Uterus (tissue), 4 donors: ENCODE data around the gene MMS22L. TPM values are rescaled to one million over a fixed set of nuclear protein-coding genes. Genes with fewer than 3 reads are reported as not detected.

Experiments used
- DNase-seq, 2 donors: peaks; one replicate each; pipeline ENCODE4 v3.0.0-alpha.2; 2019 to 2020
- H3K27ac ChIP-seq, 2 donors: fragments of 200-600 bp; sonication (generic); 1 replicate in 1 of 2; 2 replicates in 1 of 2; pipeline ENCODE4 v1.5.1; 2016 to 2018
- H3K27me3 ChIP-seq, 2 donors: fragments of 200-600 bp; sonication (generic); one replicate each; pipeline ENCODE4 v1.5.1; 2018 to 2019; ENCODE audit warnings: control low read depth in 1 of 2
- H3K36me3 ChIP-seq, 2 donors: fragments of 200-600 bp; sonication (generic); one replicate each; pipeline ENCODE4 v1.5.1; 2019; ENCODE audit warnings: control low read depth in 1 of 2
- H3K4me1 ChIP-seq, 2 donors: fragments of 200-600 bp; sonication (generic); one replicate each; pipeline ENCODE4 v1.5.1; 2018 to 2019; ENCODE audit warnings: control low read depth in 1 of 2
- H3K4me3 ChIP-seq, 2 donors: fragments of 200-600 bp; sonication (generic); 1 replicate in 1 of 2; 2 replicates in 1 of 2; pipeline ENCODE4 v1.5.1; 2018 to 2019; ENCODE audit warnings: mild to moderate bottlenecking in 1 of 2
- H3K9me3 ChIP-seq, 2 donors: fragments of 200-600 bp; sonication (generic); one replicate each; pipeline ENCODE4 v1.5.1; 2019; ENCODE audit warnings: control low read depth in 1 of 2
- POLR2A ChIP-seq, 2 donors: fragments of 450-650 bp; IDR thresholded peaks; one replicate each; pipeline ENCODE4 v1.6.1; 2016; ENCODE audit warnings: antibody characterized with exemption in 2 of 2, mild to moderate bottlenecking in 1 of 2, moderate library complexity in 1 of 2
- intact Hi-C: fragments of 100-400 bp; cut with DNase I; formaldehyde crosslinking; loops from one replicate; pipeline ENCODE4 v1.15.1; 2023; ENCODE audit warnings: low total_unique reads
- total RNA-seq, 4 donors: library from RNA; depleted of rRNA in 3 of 4; stranded (reverse); fragments of >200 nt in 3 of 4; gene quantifications; one replicate each; pipeline versions ENCODE4 v1.1.0 to v1.2.4, GENCODE V29; 2014 to 2023
- TF ChIP-seq, protein P1 (sequence below), 4 experiments: fragments of 200-600 bp in 2 of 4; fragments of 450-650 bp in 2 of 4; sonication (generic) in 2 of 4; IDR thresholded peaks; one replicate each; pipeline ENCODE4 v1.5.1; 2016 to 2019; ENCODE audit warnings: antibody characterized with exemption in 4 of 4, mild to moderate bottlenecking in 2 of 4, moderate library complexity in 1 of 4
- donor health status: DM: yes; HTN: yes; CAD: no.

The MMS22L gene
- total RNA-seq, 4 donors from 2014 or later, result 1.5 to 36.7 (median 9.8) TPM

GRCh38 chr6:97100696-97101095 lies 182.3 kb downstream of the MMS22L start:
- intact Hi-C loops, result no loop called here
- Histone ChIP-seq H3K9me3 (no peaks in the 10 kb centered on the region), H3K4me3 (no peak overlapping the region), H3K27ac (no peak overlapping the region), H3K27me3 (no peaks in the 10 kb centered on the region), H3K36me3 (no peaks in the 10 kb centered on the region), H3K4me1 (no peaks in the 10 kb centered on the region)
- TF ChIP-seq, protein P1, sequence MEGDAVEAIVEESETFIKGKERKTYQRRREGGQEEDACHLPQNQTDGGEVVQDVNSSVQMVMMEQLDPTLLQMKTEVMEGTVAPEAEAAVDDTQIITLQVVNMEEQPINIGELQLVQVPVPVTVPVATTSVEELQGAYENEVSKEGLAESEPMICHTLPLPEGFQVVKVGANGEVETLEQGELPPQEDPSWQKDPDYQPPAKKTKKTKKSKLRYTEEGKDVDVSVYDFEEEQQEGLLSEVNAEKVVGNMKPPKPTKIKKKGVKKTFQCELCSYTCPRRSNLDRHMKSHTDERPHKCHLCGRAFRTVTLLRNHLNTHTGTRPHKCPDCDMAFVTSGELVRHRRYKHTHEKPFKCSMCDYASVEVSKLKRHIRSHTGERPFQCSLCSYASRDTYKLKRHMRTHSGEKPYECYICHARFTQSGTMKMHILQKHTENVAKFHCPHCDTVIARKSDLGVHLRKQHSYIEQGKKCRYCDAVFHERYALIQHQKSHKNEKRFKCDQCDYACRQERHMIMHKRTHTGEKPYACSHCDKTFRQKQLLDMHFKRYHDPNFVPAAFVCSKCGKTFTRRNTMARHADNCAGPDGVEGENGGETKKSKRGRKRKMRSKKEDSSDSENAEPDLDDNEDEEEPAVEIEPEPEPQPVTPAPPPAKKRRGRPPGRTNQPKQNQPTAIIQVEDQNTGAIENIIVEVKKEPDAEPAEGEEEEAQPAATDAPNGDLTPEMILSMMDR (IDR thresholded peaks at IDR 0.05), result no peak
- TF ChIP-seq POLR2A (IDR thresholded peaks at IDR 0.05), result no peak
- no peak for DNase-seq

GRCh38 chr6:97097068-97098047 lies 185.7 kb downstream of the MMS22L start:
- Histone ChIP-seq H3K4me1 (no peaks in the 10 kb centered on the region), H3K4me3 (no peak overlapping the region), H3K36me3 (no peaks in the 10 kb centered on the region), H3K9me3 (no peaks in the 10 kb centered on the region), H3K27me3 (no peaks in the 10 kb centered on the region), H3K27ac (no peak overlapping the region)
- DNase-seq, result no peak
- no peak for TF ChIP-seq POLR2A (IDR thresholded peaks at IDR 0.05)
- TF ChIP-seq, protein P1 (IDR thresholded peaks at IDR 0.05), result no peak
- intact Hi-C loops, result no loop called here

DNA sequence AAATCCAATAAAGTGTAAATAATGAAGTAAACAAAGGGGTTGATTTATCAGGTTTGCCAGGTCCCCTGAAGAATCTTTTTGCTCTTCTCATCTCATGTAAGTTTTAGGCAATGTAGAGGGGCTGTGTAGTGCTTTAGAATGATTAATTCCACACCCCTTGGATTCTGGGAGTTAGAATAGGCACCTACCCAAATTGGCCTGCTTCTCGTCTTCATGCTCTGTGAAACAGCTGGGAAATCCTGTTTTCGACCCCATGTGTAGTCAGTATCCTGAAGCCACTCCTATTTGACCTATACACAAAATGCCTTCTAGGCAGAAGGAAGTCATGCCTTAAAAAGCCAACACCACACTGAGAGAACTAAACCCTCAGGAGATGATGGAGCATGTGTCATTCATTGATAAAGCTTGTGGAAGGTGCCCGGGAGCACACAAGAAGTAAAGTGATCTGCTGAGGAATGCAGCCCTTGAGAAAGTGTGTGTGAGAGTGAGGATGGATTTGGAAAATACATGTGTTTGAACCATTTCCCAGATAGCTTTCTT lies 187.6 kb downstream of the MMS22L start:
- Histone ChIP-seq H3K36me3 (no peaks in the 10 kb centered on the region), H3K27me3 (no peaks in the 10 kb centered on the region), H3K9me3 (no peaks in the 10 kb centered on the region), H3K4me1 (no peaks in the 10 kb centered on the region), H3K27ac (no peak overlapping the region), H3K4me3 (no peak overlapping the region)
- no peak for DNase-seq
- intact Hi-C loops, result no loop called here
- TF ChIP-seq POLR2A (IDR thresholded peaks at IDR 0.05), result no peak
- TF ChIP-seq, protein P1 (IDR thresholded peaks at IDR 0.05), result no peak

GRCh38 chr6:97094376-97094775 lies 188.6 kb downstream of the MMS22L start:
- TF ChIP-seq, protein P1 (IDR thresholded peaks at IDR 0.05), result no peak
- no peak for TF ChIP-seq POLR2A (IDR thresholded peaks at IDR 0.05)
- no peak overlapping the region for H3K27ac ChIP-seq
- intact Hi-C loops, result no loop called here
- H3K9me3 ChIP-seq, result no peaks in the 10 kb centered on the region
- H3K4me1 ChIP-seq, result no peaks in the 10 kb centered on the region
- no peaks in the 10 kb centered on the region for H3K27me3 ChIP-seq
- no peak overlapping the region for H3K4me3 ChIP-seq
- no peak for DNase-seq
- H3K36me3 ChIP-seq, result no peaks in the 10 kb centered on the region

GRCh38 chr6:97092673-97093305 lies 190.2 kb downstream of the MMS22L start:
- no peaks in the 10 kb centered on the region for H3K4me1 ChIP-seq
- no peaks in the 10 kb centered on the region for H3K27me3 ChIP-seq
- H3K27ac ChIP-seq, result no peak overlapping the region
- H3K9me3 ChIP-seq, result no peaks in the 10 kb centered on the region
- DNase-seq, result no peak
- no peak overlapping the region for H3K4me3 ChIP-seq
- TF ChIP-seq POLR2A (IDR thresholded peaks at IDR 0.05), result no peak
- TF ChIP-seq, protein P1 (IDR thresholded peaks at IDR 0.05), result no peak
- intact Hi-C loops, result no loop called here
- no peaks in the 10 kb centered on the region for H3K36me3 ChIP-seq
